Measurements from ENCODE around the gene SAMD14. TPM values are rescaled to one million over a fixed set of nuclear protein-coding genes. Genes with fewer than 3 reads are reported as not detected.
A peak's percentile ranks its signal among the peaks of the same experiment; 100 is the strongest.

Gene SAMD14
- total RNA-seq, 2 donors from 2014 or later, result 2.5 to 7.4 TPM

DNA sequence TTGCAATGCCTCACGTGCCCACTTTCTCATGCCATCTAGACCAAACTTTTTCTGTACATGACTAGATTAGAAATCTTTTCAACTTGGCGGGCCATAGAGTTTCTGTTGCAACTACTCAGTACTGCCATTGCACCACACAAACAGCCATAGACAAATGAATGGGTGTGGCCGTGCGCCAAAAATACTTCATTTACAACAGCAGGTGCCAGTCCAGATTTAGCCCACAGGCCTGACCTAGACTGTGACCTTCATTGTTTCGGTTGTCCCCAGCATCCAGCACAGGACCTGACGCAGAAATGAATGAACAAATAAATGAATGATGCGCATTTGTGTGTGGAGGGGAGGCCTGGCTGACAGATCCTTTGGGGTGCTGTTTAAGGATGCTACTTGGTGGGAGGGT lies 49.1 kb downstream of the SAMD14 start:
- Histone ChIP-seq H3K9me3 (no peaks in the 10 kb centered on the region), H3K27me3 (replicated peaks; ENCODE audit: insufficient read depth) (no peaks in the 10 kb centered on the region), H3K4me1 (replicated peaks) (no peaks in the 10 kb centered on the region), H3K36me3 (peaks cover 6 to 17% of the 10 kb centered on the region in 2 donors), H3K27ac (no peak overlapping the region), H3K4me3 (no peak overlapping the region)
- TF ChIP-seq, protein P1, sequence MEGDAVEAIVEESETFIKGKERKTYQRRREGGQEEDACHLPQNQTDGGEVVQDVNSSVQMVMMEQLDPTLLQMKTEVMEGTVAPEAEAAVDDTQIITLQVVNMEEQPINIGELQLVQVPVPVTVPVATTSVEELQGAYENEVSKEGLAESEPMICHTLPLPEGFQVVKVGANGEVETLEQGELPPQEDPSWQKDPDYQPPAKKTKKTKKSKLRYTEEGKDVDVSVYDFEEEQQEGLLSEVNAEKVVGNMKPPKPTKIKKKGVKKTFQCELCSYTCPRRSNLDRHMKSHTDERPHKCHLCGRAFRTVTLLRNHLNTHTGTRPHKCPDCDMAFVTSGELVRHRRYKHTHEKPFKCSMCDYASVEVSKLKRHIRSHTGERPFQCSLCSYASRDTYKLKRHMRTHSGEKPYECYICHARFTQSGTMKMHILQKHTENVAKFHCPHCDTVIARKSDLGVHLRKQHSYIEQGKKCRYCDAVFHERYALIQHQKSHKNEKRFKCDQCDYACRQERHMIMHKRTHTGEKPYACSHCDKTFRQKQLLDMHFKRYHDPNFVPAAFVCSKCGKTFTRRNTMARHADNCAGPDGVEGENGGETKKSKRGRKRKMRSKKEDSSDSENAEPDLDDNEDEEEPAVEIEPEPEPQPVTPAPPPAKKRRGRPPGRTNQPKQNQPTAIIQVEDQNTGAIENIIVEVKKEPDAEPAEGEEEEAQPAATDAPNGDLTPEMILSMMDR (IDR thresholded peaks at IDR 0.05), result no peak
- TF ChIP-seq POLR2AphosphoS5 (IDR thresholded peaks at IDR 0.05) (no peak), POLR2A (IDR thresholded peaks at IDR 0.05) (no peak)
- intact Hi-C loops (cut with DNase I), result loop anchor here (10.0 kb wide), 1 partner anchor 516 kb away; no protein-coding TSS in a partner anchor
- WGBS, result 94% methylated on average over 7 of the region's 7 CpGs
- DNase-seq (ENCODE audit: low spot score), result no peak

DNA sequence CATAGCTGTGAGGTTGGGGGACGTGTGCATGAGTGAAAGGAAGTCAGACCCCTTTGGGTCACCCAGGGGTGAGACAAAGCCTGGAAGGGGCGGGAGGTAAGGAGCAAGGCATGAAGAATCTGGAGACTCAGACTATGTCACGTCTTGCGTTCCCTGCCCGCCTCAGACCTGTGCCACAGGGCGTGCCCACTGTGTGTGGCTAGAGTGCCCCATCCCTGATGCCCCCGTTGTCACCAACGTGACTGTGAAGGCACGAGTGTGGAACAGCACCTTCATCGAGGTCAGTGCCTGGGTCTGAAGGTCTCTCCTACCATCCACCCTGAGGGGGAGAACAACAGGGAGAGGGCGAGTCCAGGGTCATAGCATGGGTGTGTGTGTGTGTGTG lies 49.9 kb downstream of the SAMD14 start:
- no peak for DNase-seq (ENCODE audit: low spot score)
- Histone ChIP-seq H3K4me3 (no peak overlapping the region), H3K36me3 (peaks cover 12 to 17% of the 10 kb centered on the region in 2 donors), H3K27ac (no peak overlapping the region), H3K27me3 (replicated peaks; ENCODE audit: insufficient read depth) (no peaks in the 10 kb centered on the region), H3K9me3 (no peaks in the 10 kb centered on the region), H3K4me1 (replicated peaks) (no peaks in the 10 kb centered on the region)
- WGBS, result 79% methylated on average over 11 of the region's 11 CpGs
- TF ChIP-seq POLR2A (IDR thresholded peaks at IDR 0.05) (no peak), POLR2AphosphoS5 (IDR thresholded peaks at IDR 0.05) (no peak)
- TF ChIP-seq, protein P1 (IDR thresholded peaks at IDR 0.05), result no peak
- intact Hi-C loops (cut with DNase I), result loop anchor here (10.0 kb wide), 1 partner anchor 515 kb away; no protein-coding TSS in a partner anchor

DNA sequence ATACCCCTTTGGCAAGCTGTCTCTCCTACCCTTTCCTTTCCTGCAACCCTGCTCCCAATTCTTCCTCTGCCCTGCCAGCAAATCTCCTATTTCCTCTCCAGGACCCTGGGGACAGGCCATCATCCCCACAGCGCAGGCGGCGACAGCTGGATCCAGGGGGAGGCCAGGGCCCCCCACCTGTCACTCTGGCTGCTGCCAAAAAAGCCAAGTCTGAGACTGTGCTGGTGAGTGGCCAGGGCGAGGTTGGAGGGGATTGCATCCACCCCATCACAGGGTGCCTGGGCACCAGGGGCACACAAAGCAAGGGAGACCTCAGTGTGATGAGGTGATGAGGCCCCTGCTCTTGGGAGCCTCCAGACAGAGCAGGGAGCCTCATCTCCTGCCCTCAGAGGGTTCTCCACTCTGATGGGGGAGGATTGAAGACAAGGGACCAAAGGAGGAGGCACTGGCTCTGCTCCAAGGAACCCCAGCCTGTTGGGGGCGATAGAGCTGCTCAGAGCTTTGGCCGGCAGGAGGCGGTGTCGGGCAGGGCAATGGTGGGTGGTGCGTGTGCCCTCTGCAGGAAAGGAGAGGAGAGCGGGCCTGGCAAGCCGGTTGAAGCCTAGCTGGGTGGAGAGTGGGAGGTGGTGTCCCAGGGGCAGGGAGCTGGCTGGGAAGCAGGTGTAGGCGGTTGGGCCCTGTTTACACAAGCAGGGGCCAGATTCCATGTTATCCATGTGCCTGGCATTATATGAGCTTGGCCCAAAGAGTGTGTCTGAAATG lies 50.4 kb downstream of the SAMD14 start:
- no peak overlapping the region for H3K27ac ChIP-seq
- H3K4me3 ChIP-seq, result no peak overlapping the region
- no peaks in the 10 kb centered on the region for H3K4me1 ChIP-seq (replicated peaks)
- no peak for TF ChIP-seq POLR2A (IDR thresholded peaks at IDR 0.05)
- no peak for TF ChIP-seq POLR2AphosphoS5 (IDR thresholded peaks at IDR 0.05)
- TF ChIP-seq, protein P1 (IDR thresholded peaks at IDR 0.05), result peak in 3 of 4 experiments; percentile 49 to 59 (median 53)
- WGBS, result 54% methylated on average over 12 of the region's 12 CpGs
- intact Hi-C loops (cut with DNase I), result loop anchor here (10.0 kb wide), 1 partner anchor 515 kb away; no protein-coding TSS in a partner anchor
- peaks cover 12 to 17% of the 10 kb centered on the region in 2 donors for H3K36me3 ChIP-seq
- H3K27me3 ChIP-seq (replicated peaks; ENCODE audit: insufficient read depth), result no peaks in the 10 kb centered on the region
- no peaks in the 10 kb centered on the region for H3K9me3 ChIP-seq
- DNase-seq (ENCODE audit: low spot score), result no peak

DNA sequence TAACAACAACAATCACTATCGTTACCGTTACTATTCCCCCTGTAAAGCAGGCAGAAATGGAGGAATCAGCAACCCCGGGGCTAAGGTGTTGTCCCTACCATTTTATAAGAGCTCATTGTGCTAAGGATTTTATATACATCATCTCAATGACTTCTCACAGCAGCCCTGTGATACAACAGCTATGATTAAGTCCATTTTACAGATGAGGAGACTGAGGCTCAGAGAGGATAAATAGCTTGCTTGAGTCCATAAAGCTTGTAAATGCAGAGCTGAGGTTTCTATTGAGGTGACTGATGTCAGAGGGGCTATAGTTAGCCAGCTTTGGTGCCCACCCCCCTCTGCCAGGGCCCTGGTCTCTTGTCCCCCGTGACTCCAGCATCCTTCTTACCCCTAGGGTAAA lies 51.5 kb downstream of the SAMD14 start:
- no peaks in the 10 kb centered on the region for H3K27me3 ChIP-seq (replicated peaks; ENCODE audit: insufficient read depth)
- H3K4me3 ChIP-seq, result no peak overlapping the region
- H3K36me3 ChIP-seq, result peaks cover 12 to 23% of the 10 kb centered on the region in 2 donors
- TF ChIP-seq POLR2AphosphoS5 (IDR thresholded peaks at IDR 0.05), result no peak
- TF ChIP-seq, protein P1 (IDR thresholded peaks at IDR 0.05), result no peak
- no peak for TF ChIP-seq POLR2A (IDR thresholded peaks at IDR 0.05)
- DNase-seq (ENCODE audit: low spot score), result no peak
- no peaks in the 10 kb centered on the region for H3K4me1 ChIP-seq (replicated peaks)
- no peak overlapping the region for H3K27ac ChIP-seq
- intact Hi-C loops (cut with DNase I), result no loop called here
- 91% methylated on average over 4 of the region's 4 CpGs for WGBS
- no peaks in the 10 kb centered on the region for H3K9me3 ChIP-seq
